Caco-2 (cell line): ENCODE measurements around the gene RAD51B. TPM values are rescaled to one million over a fixed set of nuclear protein-coding genes. Genes with fewer than 3 reads are reported as not detected.
A peak's percentile ranks its signal among the peaks of the same experiment; 100 is the strongest.

ENCODE experiments used
- BruUV-seq: library from RNA; stranded (reverse); fragments of 400-500 nt; replicated peaks from 2 replicates; lab custom pipeline; 2021; lab: Mats Ljungman, UMichigan
- CTCF ChIA-PET: fragments of 300-600 bp; sonication (Branson Sonifier 250); formaldehyde crosslinking; loops from one replicate; lab custom pipeline; 2022; ENCODE audit warnings: antibody characterized with exemption; lab: Charles Lee
- POLR2A ChIA-PET: fragments of 300-600 bp; sonication (Branson Sonifier 250); formaldehyde crosslinking; loops from one replicate; lab custom pipeline; 2022; ENCODE audit warnings: antibody characterized with exemption; lab: Charles Lee
- DNase-seq, 2 experiments: peaks; one replicate each; pipeline versions ENCODE4 v3.0.0 to v3.0.0-alpha.2; 2020 to 2022
- H3K27me3 ChIP-seq: replicated peaks from 2 replicates; pipeline ENCODE4 v1.6.0; 2011; ENCODE audit warnings: low read length; ENCODE audit not compliant: control insufficient read depth, insufficient read depth
- H3K36me3 ChIP-seq: 2 replicates; pipeline ENCODE4 v1.5.1; 2011; ENCODE audit warnings: low read length; ENCODE audit not compliant: control insufficient read depth, insufficient read depth
- H3K4me1 ChIP-seq: fragments of 250-450 bp; sonication (Bioruptor Pico); 2 replicates; pipeline ENCODE4 v1.5.1; 2020; ENCODE audit warnings: mild to moderate bottlenecking
- H3K4me3 ChIP-seq: 2 replicates; pipeline ENCODE4 v1.5.1; 2011; ENCODE audit warnings: low read depth, mild to moderate bottlenecking, control low read depth, low read length
- H3K9me3 ChIP-seq: fragments of 250-450 bp; sonication (Bioruptor Pico); 2 replicates; pipeline ENCODE4 v1.5.1; 2020; ENCODE audit warnings: mild to moderate bottlenecking, moderate library complexity
- H3K27ac Mint-ChIP-seq: one replicate; pipeline ENCODE4 v1.8.0; 2022; ENCODE audit warnings: mixed read lengths; ENCODE audit not compliant: unreplicated experiment
- H3K27me3 Mint-ChIP-seq: one replicate; pipeline ENCODE4 v1.8.0; 2022; ENCODE audit warnings: mixed read lengths; ENCODE audit not compliant: insufficient read depth, unreplicated experiment
- H3K36me3 Mint-ChIP-seq: one replicate; pipeline ENCODE4 v1.8.0; 2022; ENCODE audit warnings: mild to moderate bottlenecking, mixed read lengths; ENCODE audit not compliant: insufficient read depth, unreplicated experiment
- H3K4me1 Mint-ChIP-seq: one replicate; pipeline ENCODE4 v1.8.0; 2022; ENCODE audit warnings: low read depth, mixed read lengths; ENCODE audit not compliant: unreplicated experiment
- H3K4me3 Mint-ChIP-seq: one replicate; pipeline ENCODE4 v1.8.0; 2022; ENCODE audit warnings: mild to moderate bottlenecking, moderate library complexity, mixed read lengths; ENCODE audit not compliant: unreplicated experiment
- H3K9me3 Mint-ChIP-seq: one replicate; pipeline ENCODE4 v1.8.0; 2022; ENCODE audit warnings: mixed read lengths; ENCODE audit not compliant: unreplicated experiment
- intact Hi-C: fragments of 100-400 bp; cut with micrococcal nuclease; formaldehyde crosslinking; loops from one replicate; pipeline ENCODE4 v1.10.0; 2022; ENCODE audit not compliant: unreplicated experiment
- total RNA-seq: library from RNA; stranded (reverse); gene quantifications from 2 replicates; pipeline ENCODE4 v1.2.3, GENCODE V29; 2022
- TF ChIP-seq, protein P1 (sequence below), 2 experiments: fragments of 200-600 bp in 1 of 2; IDR thresholded peaks; 1 replicate in 1 of 2; 2 replicates in 1 of 2; pipeline versions ENCODE4 v1.5.1 to v1.8.0; 2011 to 2022; ENCODE audit warnings: antibody characterized with exemption in 1 of 2, control low read depth in 1 of 2, inconsistent platforms in 1 of 2, low read depth in 1 of 2, low read length in 1 of 2, mild to moderate bottlenecking in 1 of 2, moderate library complexity in 1 of 2; ENCODE audit not compliant: insufficient read depth in 1 of 2, severe bottlenecking in 1 of 2, unreplicated experiment in 1 of 2

RAD51B gene
- total RNA-seq, 1 experiment from 2014 or later = 16.7 TPM

DNA sequence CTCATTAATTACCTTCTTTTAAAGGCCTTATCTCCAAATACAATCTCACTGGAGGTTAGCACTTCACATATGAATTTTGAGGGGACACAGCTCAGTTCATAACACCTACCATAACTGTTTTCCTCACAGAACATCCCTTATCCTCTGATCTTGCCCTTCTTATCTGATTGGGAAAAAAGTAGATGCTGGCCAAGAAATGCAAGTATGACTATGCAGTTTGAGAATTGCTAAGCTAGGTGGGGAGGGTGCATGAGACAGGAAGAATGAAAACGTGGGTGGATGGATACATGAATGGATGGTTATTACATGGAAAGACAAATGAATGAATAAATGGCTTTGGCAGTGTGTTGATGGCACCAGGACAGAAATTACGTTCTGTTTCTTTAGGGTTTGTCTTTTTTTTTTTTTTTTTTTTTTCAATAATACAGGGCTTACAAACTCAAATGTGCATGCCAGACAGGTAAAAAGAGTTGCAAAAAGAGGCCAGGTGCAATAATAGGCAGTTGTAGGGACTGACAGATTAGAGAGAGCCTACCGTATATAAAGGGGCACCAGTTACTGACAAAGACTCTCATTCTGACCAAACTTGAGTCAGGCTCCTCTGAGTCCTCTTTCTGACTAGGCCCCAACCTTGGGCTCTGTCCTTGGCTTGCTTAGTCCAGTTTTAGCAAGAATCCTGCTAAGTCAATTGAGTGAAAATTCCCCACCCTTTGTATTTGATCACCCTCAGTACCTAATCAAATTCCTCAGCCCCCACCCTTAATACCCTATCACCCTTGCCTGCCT, 668.4 kb downstream of the RAD51B start:
- Histone ChIP-seq H3K27me3 (no peaks in the 10 kb centered on the region), H3K4me1 (peaks cover 50% of the 10 kb centered on the region), H3K4me3 (no peak overlapping the region), H3K36me3 (no peaks in the 10 kb centered on the region), H3K9me3 (no peaks in the 10 kb centered on the region)
- TF ChIP-seq, protein P1, sequence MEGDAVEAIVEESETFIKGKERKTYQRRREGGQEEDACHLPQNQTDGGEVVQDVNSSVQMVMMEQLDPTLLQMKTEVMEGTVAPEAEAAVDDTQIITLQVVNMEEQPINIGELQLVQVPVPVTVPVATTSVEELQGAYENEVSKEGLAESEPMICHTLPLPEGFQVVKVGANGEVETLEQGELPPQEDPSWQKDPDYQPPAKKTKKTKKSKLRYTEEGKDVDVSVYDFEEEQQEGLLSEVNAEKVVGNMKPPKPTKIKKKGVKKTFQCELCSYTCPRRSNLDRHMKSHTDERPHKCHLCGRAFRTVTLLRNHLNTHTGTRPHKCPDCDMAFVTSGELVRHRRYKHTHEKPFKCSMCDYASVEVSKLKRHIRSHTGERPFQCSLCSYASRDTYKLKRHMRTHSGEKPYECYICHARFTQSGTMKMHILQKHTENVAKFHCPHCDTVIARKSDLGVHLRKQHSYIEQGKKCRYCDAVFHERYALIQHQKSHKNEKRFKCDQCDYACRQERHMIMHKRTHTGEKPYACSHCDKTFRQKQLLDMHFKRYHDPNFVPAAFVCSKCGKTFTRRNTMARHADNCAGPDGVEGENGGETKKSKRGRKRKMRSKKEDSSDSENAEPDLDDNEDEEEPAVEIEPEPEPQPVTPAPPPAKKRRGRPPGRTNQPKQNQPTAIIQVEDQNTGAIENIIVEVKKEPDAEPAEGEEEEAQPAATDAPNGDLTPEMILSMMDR (IDR thresholded peaks at IDR 0.05; ENCODE audit: insufficient read depth in 1 of 2, low read depth in 1 of 2, low read length in 1 of 2, severe bottlenecking in 1 of 2, unreplicated experiment in 1 of 2) = no peak
- H3K36me3 Mint-ChIP-seq = no peaks in the 10 kb centered on the region
- H3K4me3 Mint-ChIP-seq = no peak overlapping the region
- intact Hi-C loops = loop anchor here (10.0 kb wide), 1 partner anchor 167 kb away; no protein-coding TSS in a partner anchor
- H3K27me3 Mint-ChIP-seq = no peaks in the 10 kb centered on the region
- ChIA-PET POLR2A (no interaction called here), CTCF (no interaction called here)
- no peaks in the 10 kb centered on the region for H3K9me3 Mint-ChIP-seq
- peak overlapping the region; percentile 94 for H3K27ac Mint-ChIP-seq
- no TSS peak for BruUV-seq
- peaks cover 55% of the 10 kb centered on the region for H3K4me1 Mint-ChIP-seq
- DNase-seq = no peak

DNA sequence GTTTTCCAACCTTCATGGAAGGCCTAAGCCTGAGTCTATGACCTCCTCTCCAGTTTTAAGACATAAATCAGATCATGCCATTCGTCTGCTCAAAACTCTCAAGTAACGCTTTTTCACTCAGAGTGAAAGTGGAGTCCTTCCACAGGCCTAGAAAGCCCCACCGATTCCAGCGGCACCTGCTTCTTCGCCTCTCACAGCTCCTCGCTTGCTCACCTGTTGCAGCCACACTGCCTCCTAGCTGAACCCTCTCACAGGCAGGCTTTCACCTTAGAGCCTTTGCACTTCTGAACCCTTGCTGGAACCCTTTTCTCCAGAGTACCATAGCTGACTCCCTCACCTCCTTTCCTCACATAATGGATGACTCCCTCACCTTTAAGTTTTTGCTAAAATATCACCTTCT, 672.2 kb downstream of the RAD51B start:
- Mint-ChIP-seq H3K27ac (no peak overlapping the region), H3K36me3 (no peaks in the 10 kb centered on the region), H3K4me1 (peaks cover 26% of the 10 kb centered on the region), H3K9me3 (no peaks in the 10 kb centered on the region), H3K27me3 (no peaks in the 10 kb centered on the region), H3K4me3 (no peak overlapping the region)
- Histone ChIP-seq H3K36me3 (no peaks in the 10 kb centered on the region), H3K9me3 (no peaks in the 10 kb centered on the region), H3K4me3 (no peak overlapping the region), H3K27me3 (no peaks in the 10 kb centered on the region), H3K4me1 (peaks cover 12% of the 10 kb centered on the region)
- intact Hi-C loops = no loop called here
- TF ChIP-seq, protein P1 (IDR thresholded peaks at IDR 0.05; ENCODE audit: insufficient read depth in 1 of 2, low read depth in 1 of 2, low read length in 1 of 2, severe bottlenecking in 1 of 2, unreplicated experiment in 1 of 2) = no peak
- POLR2A ChIA-PET = no interaction called here
- CTCF ChIA-PET = no interaction called here
- no TSS peak for BruUV-seq
- no peak for DNase-seq

- H3K4me1 ChIP-seq = peaks cover 4% of the 10 kb centered on the region
- Mint-ChIP-seq H3K9me3 (no peaks in the 10 kb centered on the region), H3K4me3 (no peak overlapping the region), H3K4me1 (peaks cover 19% of the 10 kb centered on the region), H3K27ac (peak overlapping the region; percentile 31), H3K36me3 (no peaks in the 10 kb centered on the region), H3K27me3 (no peaks in the 10 kb centered on the region)
- no peak for DNase-seq
- no TSS peak for BruUV-seq
- no peaks in the 10 kb centered on the region for H3K27me3 ChIP-seq
- intact Hi-C loops = no loop called here
- ChIA-PET CTCF (no interaction called here), POLR2A (no interaction called here)
- no peaks in the 10 kb centered on the region for H3K36me3 ChIP-seq
- TF ChIP-seq, protein P1 (IDR thresholded peaks at IDR 0.05; ENCODE audit: insufficient read depth in 1 of 2, low read depth in 1 of 2, low read length in 1 of 2, severe bottlenecking in 1 of 2, unreplicated experiment in 1 of 2) = no peak
- H3K4me3 ChIP-seq = no peak overlapping the region
- no peaks in the 10 kb centered on the region for H3K9me3 ChIP-seq
These were observed 673.0 kb downstream of the RAD51B start for GRCh38 chr14:68492381-68493151.
